A549 (cell line): ENCODE results near the gene OGFOD2.

Experiments used
- KDM1A ChIP-seq: fragments of 200-600 bp; sonication (generic); IDR thresholded peaks from 2 replicates; pipeline ENCODE4 v1.6.1; 2016; ENCODE audit warnings: low read depth, mild to moderate bottlenecking
- NFE2L2 ChIP-seq: fragments of 150-350 bp; conservative IDR thresholded peaks from 2 replicates; pipeline ENCODE4 v1.6.1; 2014; ENCODE audit warnings: low read length

- TF ChIP-seq KDM1A (no peak), NFE2L2 (no peak)
These were observed 29.2 kb downstream of the OGFOD2 start for GRCh38 chr12:123004287-123004686.
